GM23338 (cell line): Measurements from ENCODE around the gene CEP57. TPM values are rescaled to one million over a fixed set of nuclear protein-coding genes. Genes with fewer than 3 reads are reported as not detected.

Experiments used
- ATAC-seq: fragments of 200-7000 bp; cut with Tn5 transposase; 3 replicates; pipeline ENCODE4 v1.9.1; 2020
- DNase-seq: peaks from one replicate; pipeline ENCODE4 v3.0.0-alpha.2; 2015; ENCODE audit warnings: low spot score
- H2AFZ ChIP-seq: fragments of 200-600 bp; sonication (generic); 2 replicates; pipeline ENCODE4 v1.8.0; 2016; ENCODE audit warnings: antibody characterized with exemption, mild to moderate bottlenecking, moderate library complexity
- H3F3A ChIP-seq: fragments of 200-600 bp; sonication (generic); replicated peaks from 2 replicates; pipeline ENCODE4 v1.8.0; 2017; ENCODE audit warnings: antibody characterized with exemption, mixed run types, low read depth
- H3K27ac ChIP-seq: fragments of 200-600 bp; sonication (generic); 2 replicates; pipeline ENCODE4 v1.6.1; 2016; ENCODE audit warnings: low read depth
- H3K27me3 ChIP-seq: fragments of 200-600 bp; sonication (generic); 2 replicates; pipeline ENCODE4 v1.8.0; 2016; ENCODE audit warnings: mild to moderate bottlenecking, mixed run types, moderate library complexity; ENCODE audit not compliant: insufficient read depth
- H3K36me3 ChIP-seq: fragments of 200-600 bp; sonication (generic); 2 replicates; pipeline ENCODE4 v1.8.0; 2016; ENCODE audit warnings: mild to moderate bottlenecking; ENCODE audit not compliant: insufficient read depth
- H3K4me1 ChIP-seq: fragments of 200-600 bp; sonication (generic); 2 replicates; pipeline ENCODE4 v1.8.0; 2016; ENCODE audit warnings: mild to moderate bottlenecking, moderate library complexity; ENCODE audit not compliant: insufficient read depth
- H3K4me2 ChIP-seq: fragments of 200-600 bp; sonication (generic); 2 replicates; pipeline ENCODE4 v1.7.1; 2017; ENCODE audit warnings: mixed run types
- H3K4me3 ChIP-seq: fragments of 200-600 bp; sonication (generic); 2 replicates; pipeline ENCODE4 v1.6.1; 2016; ENCODE audit warnings: mixed run types
- H3K79me2 ChIP-seq: fragments of 200-600 bp; sonication (generic); replicated peaks from 2 replicates; pipeline ENCODE4 v1.8.0; 2017; ENCODE audit warnings: mild to moderate bottlenecking; ENCODE audit not compliant: insufficient read depth
- H3K9me2 ChIP-seq: fragments of 200-600 bp; sonication (generic); 2 replicates; pipeline ENCODE4 v1.8.0; 2017; ENCODE audit not compliant: insufficient read depth
- H4K20me1 ChIP-seq: fragments of 200-600 bp; sonication (generic); replicated peaks from 2 replicates; pipeline ENCODE4 v1.8.0; 2017; ENCODE audit warnings: mild to moderate bottlenecking; ENCODE audit not compliant: insufficient read depth
- H3K27ac Mint-ChIP-seq: 2 replicates; pipeline ENCODE4 v1.8.0; 2020; ENCODE audit warnings: inconsistent platforms, mild to moderate bottlenecking, moderate library complexity, mixed read lengths
- H3K27me3 Mint-ChIP-seq: 3 replicates; pipeline ENCODE4 v1.8.0; 2022; ENCODE audit warnings: low read depth, mild to moderate bottlenecking, moderate library complexity, mixed read lengths, inconsistent platforms; ENCODE audit not compliant: insufficient read depth, poor library complexity
- H3K36me3 Mint-ChIP-seq: 3 replicates; pipeline ENCODE4 v1.8.0; 2021; ENCODE audit warnings: low read depth, mild to moderate bottlenecking, inconsistent platforms, moderate library complexity, mixed read lengths
- H3K4me1 Mint-ChIP-seq: 3 replicates; pipeline ENCODE4 v1.8.0; 2020; ENCODE audit warnings: mild to moderate bottlenecking, inconsistent platforms, mixed read lengths
- H3K4me3 Mint-ChIP-seq: 3 replicates; pipeline ENCODE4 v1.8.0; 2021; ENCODE audit warnings: moderate library complexity, mild to moderate bottlenecking, inconsistent platforms, mixed read lengths
- H3K9me3 Mint-ChIP-seq: 3 replicates; pipeline ENCODE4 v1.8.0; 2020; ENCODE audit warnings: moderate library complexity, mild to moderate bottlenecking, inconsistent platforms, mixed read lengths
- CREB1 ChIP-seq: fragments of 250-450 bp; sonication (Bioruptor Pico); IDR thresholded peaks from 2 replicates; pipeline ENCODE4 v1.5.0; 2020; ENCODE audit warnings: low read depth, mild to moderate bottlenecking, moderate library complexity
- CTCF ChIP-seq, 2 experiments: fragments of 200-600 bp in 1 of 2; sonication (generic) in 1 of 2; conservative IDR thresholded peaks; 2 replicates each; pipeline versions ENCODE4 v1.5.1 to v1.6.1; 2016 to 2017; ENCODE audit warnings: antibody characterized with exemption in 2 of 2, low read depth in 2 of 2, mild to moderate bottlenecking in 2 of 2, moderate library complexity in 1 of 2
- ETS1 ChIP-seq: IDR thresholded peaks from 2 replicates; pipeline ENCODE4 v1.6.1; 2016; ENCODE audit warnings: antibody characterized with exemption
- EZH2 ChIP-seq: fragments of 200-600 bp; sonication (generic); IDR thresholded peaks from one replicate; pipeline ENCODE4 v1.8.0; 2017; ENCODE audit warnings: antibody characterized with exemption, mild to moderate bottlenecking, low read depth; ENCODE audit not compliant: unreplicated experiment
- EZH2phosphoT487 ChIP-seq: fragments of 200-600 bp; sonication (generic); IDR thresholded peaks from one replicate; pipeline ENCODE4 v1.8.1; 2018; ENCODE audit warnings: antibody characterized with exemption; ENCODE audit not compliant: unreplicated experiment
- JUNB ChIP-seq: IDR thresholded peaks from one replicate; pipeline ENCODE4 v1.6.1; 2016; ENCODE audit warnings: antibody characterized with exemption; ENCODE audit not compliant: unreplicated experiment
- NANOG ChIP-seq: IDR thresholded peaks from 2 replicates; pipeline ENCODE4 v1.6.1; 2016; ENCODE audit warnings: antibody characterized with exemption, borderline replicate concordance
- POLR2AphosphoS5 ChIP-seq: IDR thresholded peaks from 2 replicates; pipeline ENCODE4 v1.6.1; 2016; ENCODE audit warnings: antibody characterized with exemption, low read depth
- REST ChIP-seq: IDR thresholded peaks from one replicate; pipeline ENCODE4 v1.6.1; 2018; ENCODE audit warnings: antibody characterized with exemption; ENCODE audit not compliant: unreplicated experiment
- STAT1 ChIP-seq: IDR thresholded peaks from one replicate; pipeline ENCODE4 v1.6.1; 2016; ENCODE audit warnings: antibody characterized with exemption; ENCODE audit not compliant: unreplicated experiment
- ZNF114 ChIP-seq: fragments of 250-450 bp; sonication (Bioruptor Pico); IDR thresholded peaks from 2 replicates; pipeline ENCODE4 v1.5.0; 2020; ENCODE audit warnings: mild to moderate bottlenecking, moderate library complexity
- ZNF331 ChIP-seq: fragments of 250-450 bp; sonication (Bioruptor Pico); IDR thresholded peaks from 2 replicates; pipeline ENCODE4 v1.5.0; 2020; ENCODE audit warnings: low read depth, mild to moderate bottlenecking, moderate library complexity
- ZNF462 ChIP-seq: fragments of 250-450 bp; sonication (Bioruptor Pico); IDR thresholded peaks from 2 replicates; pipeline ENCODE4 v1.5.0; 2020; ENCODE audit warnings: mild to moderate bottlenecking, moderate library complexity
- polyA plus RNA-seq: library from polyadenylated mRNA; unstranded; fragments of >200 nt; fragmentation: Nextera tagmentation; extraction: Ambion mirVana; gene quantifications from 2 replicates; pipeline ENCODE4 v1.2.1, GENCODE V29; 2016
- total RNA-seq: library from RNA; depleted of rRNA; stranded (reverse); fragments of >200 nt; shearing (Covaris generic); gene quantifications from 2 replicates; pipeline ENCODE4 v1.2.3, GENCODE V29; 2014

Gene CEP57
- total and polyA plus RNA-seq, 2 experiments from 2014 or later: 76.2 to 124 TPM

- no peaks in the 10 kb centered on the region for H4K20me1 ChIP-seq
- no peak overlapping the region for H3K4me3 Mint-ChIP-seq
- peaks cover 5% of the 10 kb centered on the region; the same call in 1 of the 2 replicates for H3K79me2 ChIP-seq
- no peaks in the 10 kb centered on the region for H3K4me1 Mint-ChIP-seq
- TF ChIP-seq REST (no peak), STAT1 (no peak), ZNF331 (CRISPR knock-in tag) (no peak), POLR2AphosphoS5 (no peak), EZH2 (no peak), EZH2phosphoT487 (no peak), ZNF462 (CRISPR knock-in tag) (no peak), CTCF (conservative IDR thresholded peaks at IDR 0.05; ENCODE audit: low read depth in 2 of 2) (no peak), CREB1 (CRISPR knock-in tag) (no peak), ZNF114 (CRISPR knock-in tag) (no peak), JUNB (no peak), ETS1 (no peak), NANOG (no peak)
- ATAC-seq: no peak
- H3K36me3 Mint-ChIP-seq: peaks cover 90% of the 10 kb centered on the region
- H3K9me3 Mint-ChIP-seq: peaks cover 46% of the 10 kb centered on the region
- no peaks in the 10 kb centered on the region for H3K4me1 ChIP-seq
- H3K36me3 ChIP-seq: peaks cover 37% of the 10 kb centered on the region
- no peaks in the 10 kb centered on the region for H3K9me2 ChIP-seq
- no peak overlapping the region for H3K4me3 ChIP-seq
- no peak overlapping the region for H3K27ac Mint-ChIP-seq
- no peak overlapping the region for H2AFZ ChIP-seq
- no peaks in the 10 kb centered on the region for H3F3A ChIP-seq
- H3K27me3 ChIP-seq: no peaks in the 10 kb centered on the region
- H3K27ac ChIP-seq: no peak overlapping the region
- DNase-seq: no peak
- H3K27me3 Mint-ChIP-seq: peaks cover 3% of the 10 kb centered on the region
- no peak overlapping the region for H3K4me2 ChIP-seq
Measured at GRCh38 chr11:95805869-95806268, 15.6 kb downstream of the CEP57 start.
